SK-N-SH treated with all-trans-retinoic acid at 6 μM for 48 hours (cell line): Measurements from ENCODE around the gene DLK1.

Experiments used
- CREB5 ChIP-seq: fragments of 250-450 bp; sonication (Bioruptor Pico); IDR thresholded peaks from 2 replicates; pipeline ENCODE4 v1.5.1; 2020; ENCODE audit warnings: low read depth, mild to moderate bottlenecking, moderate library complexity
- CSDC2 ChIP-seq: fragments of 250-450 bp; sonication (Bioruptor Pico); IDR thresholded peaks from 2 replicates; pipeline ENCODE4 v1.5.0; 2020; ENCODE audit warnings: mild to moderate bottlenecking, moderate library complexity
- CSRNP3 ChIP-seq: fragments of 250-450 bp; sonication (Bioruptor Pico); IDR thresholded peaks from 2 replicates; pipeline ENCODE4 v1.5.1; 2021; ENCODE audit warnings: mild to moderate bottlenecking, moderate library complexity
- PATZ1 ChIP-seq: fragments of 250-450 bp; sonication (Bioruptor Pico); IDR thresholded peaks from 2 replicates; pipeline ENCODE4 v1.8.0; 2020; ENCODE audit warnings: mild to moderate bottlenecking, moderate library complexity, borderline replicate concordance
- TOX ChIP-seq: fragments of 250-450 bp; sonication (Bioruptor Pico); IDR thresholded peaks from 2 replicates; pipeline ENCODE4 v1.8.0; 2021; ENCODE audit warnings: mild to moderate bottlenecking, moderate library complexity, borderline replicate concordance
- ZC3H10 ChIP-seq: fragments of 250-450 bp; sonication (Bioruptor Pico); IDR thresholded peaks from 2 replicates; pipeline ENCODE4 v1.5.1; 2021; ENCODE audit warnings: mild to moderate bottlenecking, moderate library complexity
- ZNF8 ChIP-seq: fragments of 450-650 bp; formaldehyde crosslinking; IDR thresholded peaks from 2 replicates; pipeline ENCODE4 v1.5.0; 2020; ENCODE audit warnings: mild to moderate bottlenecking, moderate library complexity

GRCh38 chr14:100733152-100733850 lies 6.6 kb downstream of the DLK1 start:
- TF ChIP-seq CREB5 (CRISPR knock-in tag) (no peak), CSRNP3 (no peak), CSDC2 (CRISPR knock-in tag) (no peak), ZNF8 (CRISPR knock-in tag) (no peak), ZC3H10 (CRISPR knock-in tag) (no peak), TOX (CRISPR knock-in tag) (no peak), PATZ1 (CRISPR knock-in tag) (no peak)
